ENCODE measurements around the gene APPL2. TPM values are rescaled to one million over a fixed set of nuclear protein-coding genes. Genes with fewer than 3 reads are reported as not detected.

Gene APPL2
- total and polyA plus RNA-seq, 3 donors from 2014 or later = 70.9 to 140 (median 129) TPM

GRCh38 chr12:105212438-105212837 is 23.5 kb downstream of the APPL2 start:
- TF ChIP-seq, protein P1, sequence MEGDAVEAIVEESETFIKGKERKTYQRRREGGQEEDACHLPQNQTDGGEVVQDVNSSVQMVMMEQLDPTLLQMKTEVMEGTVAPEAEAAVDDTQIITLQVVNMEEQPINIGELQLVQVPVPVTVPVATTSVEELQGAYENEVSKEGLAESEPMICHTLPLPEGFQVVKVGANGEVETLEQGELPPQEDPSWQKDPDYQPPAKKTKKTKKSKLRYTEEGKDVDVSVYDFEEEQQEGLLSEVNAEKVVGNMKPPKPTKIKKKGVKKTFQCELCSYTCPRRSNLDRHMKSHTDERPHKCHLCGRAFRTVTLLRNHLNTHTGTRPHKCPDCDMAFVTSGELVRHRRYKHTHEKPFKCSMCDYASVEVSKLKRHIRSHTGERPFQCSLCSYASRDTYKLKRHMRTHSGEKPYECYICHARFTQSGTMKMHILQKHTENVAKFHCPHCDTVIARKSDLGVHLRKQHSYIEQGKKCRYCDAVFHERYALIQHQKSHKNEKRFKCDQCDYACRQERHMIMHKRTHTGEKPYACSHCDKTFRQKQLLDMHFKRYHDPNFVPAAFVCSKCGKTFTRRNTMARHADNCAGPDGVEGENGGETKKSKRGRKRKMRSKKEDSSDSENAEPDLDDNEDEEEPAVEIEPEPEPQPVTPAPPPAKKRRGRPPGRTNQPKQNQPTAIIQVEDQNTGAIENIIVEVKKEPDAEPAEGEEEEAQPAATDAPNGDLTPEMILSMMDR (IDR thresholded peaks at IDR 0.05) = no peak
- no peak for TF ChIP-seq POLR2A (IDR thresholded peaks at IDR 0.05)
- 81 to 91% methylated on average over 6 of the region's 6 CpGs for WGBS, 2 donors
- Histone ChIP-seq H3K4me3 (no peak overlapping the region), H3K27me3 (no peaks in the 10 kb centered on the region), H3K36me3 (ENCODE audit: low read depth, missing control alignments) (no peaks in the 10 kb centered on the region), H3K4me1 (no peaks in the 10 kb centered on the region), H3K27ac (no peak overlapping the region), H3K9me3 (no peaks in the 10 kb centered on the region)
- DNase-seq = no peak
- intact Hi-C loops (cut with DNase I; ENCODE audit: low total_unique reads) = no loop called here

DNA sequence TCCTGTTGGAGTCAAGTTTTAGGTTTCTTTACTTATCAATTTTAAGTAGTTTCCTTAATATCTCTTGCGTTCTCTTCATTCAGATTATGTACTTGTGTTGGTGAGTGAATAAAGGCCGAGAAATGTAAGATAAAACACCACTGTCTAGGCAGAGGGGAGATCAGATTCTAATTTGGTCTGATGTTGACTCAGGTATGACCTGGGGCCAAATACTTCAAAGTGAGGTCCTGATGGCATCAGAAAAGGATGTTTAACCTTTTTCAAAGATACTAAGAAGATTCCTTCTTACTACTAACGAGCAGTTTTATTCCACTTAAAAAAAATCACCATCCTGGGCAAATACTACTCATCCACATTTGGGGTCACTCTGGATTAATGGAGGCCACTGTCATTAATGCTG is 26.9 kb downstream of the APPL2 start:
- no peak overlapping the region for H3K4me3 ChIP-seq
- 86 to 92% methylated on average over 3 of the region's 3 CpGs for WGBS, 2 donors
- no peaks in the 10 kb centered on the region for H3K27me3 ChIP-seq
- TF ChIP-seq, protein P1 (IDR thresholded peaks at IDR 0.05) = no peak
- no peak for TF ChIP-seq POLR2A (IDR thresholded peaks at IDR 0.05)
- no peaks in the 10 kb centered on the region for H3K36me3 ChIP-seq (ENCODE audit: low read depth, missing control alignments)
- no peak overlapping the region for H3K27ac ChIP-seq
- DNase-seq = no peak
- no peaks in the 10 kb centered on the region for H3K4me1 ChIP-seq
- intact Hi-C loops (cut with DNase I; ENCODE audit: low total_unique reads) = no loop called here
- no peaks in the 10 kb centered on the region for H3K9me3 ChIP-seq

- no peak overlapping the region for H3K4me3 ChIP-seq
- H3K27me3 ChIP-seq = no peaks in the 10 kb centered on the region
- DNase-seq = no peak
- no peaks in the 10 kb centered on the region for H3K9me3 ChIP-seq
- intact Hi-C loops (cut with DNase I; ENCODE audit: low total_unique reads) = no loop called here
- H3K4me1 ChIP-seq = peaks cover 1% of the 10 kb centered on the region
- H3K36me3 ChIP-seq (ENCODE audit: low read depth, missing control alignments) = no peaks in the 10 kb centered on the region
- 86 to 93% methylated on average over 16 of the region's 16 CpGs for WGBS, 2 donors
- TF ChIP-seq, protein P1 (IDR thresholded peaks at IDR 0.05) = no peak
- TF ChIP-seq POLR2A (IDR thresholded peaks at IDR 0.05) = no peak
- no peak overlapping the region for H3K27ac ChIP-seq
Observed at GRCh38 chr12:105206686-105207374, 29.1 kb downstream of the APPL2 start.

DNA sequence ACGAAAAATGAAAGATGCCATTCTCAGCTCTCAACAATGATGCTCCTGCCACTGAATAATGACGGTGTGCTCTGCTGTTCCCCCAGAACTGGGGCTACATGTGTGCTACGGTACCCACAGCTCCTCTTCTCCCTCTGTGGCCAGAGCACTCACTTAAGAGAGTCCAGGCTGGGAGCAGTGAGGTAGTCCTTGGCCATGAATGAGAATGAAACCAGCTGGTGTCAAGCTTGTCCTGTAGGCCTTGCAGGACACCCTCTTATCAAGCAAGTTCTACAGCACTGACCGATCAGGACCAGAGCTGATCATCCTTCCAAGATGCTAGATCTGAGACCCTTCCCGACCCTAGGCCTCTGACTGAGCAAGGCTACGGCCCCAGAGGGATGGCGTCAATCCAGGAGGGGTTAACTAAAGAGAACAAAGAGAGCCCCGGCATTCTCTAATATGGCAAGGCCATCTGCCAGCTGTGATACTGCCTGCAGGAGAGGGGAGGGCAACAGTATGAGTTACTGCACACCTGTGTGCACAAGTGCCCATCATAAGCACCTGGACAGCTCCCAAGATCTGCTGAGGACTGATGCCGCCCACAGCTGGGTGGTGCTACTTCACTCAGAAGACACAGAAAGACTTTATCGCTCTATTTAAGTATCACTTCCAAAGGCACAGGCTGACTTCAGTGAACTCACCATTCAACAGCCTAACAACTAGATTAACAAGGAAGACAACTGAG is 30.5 kb downstream of the APPL2 start:
- DNase-seq = no peak
- Histone ChIP-seq H3K9me3 (no peaks in the 10 kb centered on the region), H3K27ac (no peak overlapping the region), H3K4me3 (no peak overlapping the region), H3K36me3 (ENCODE audit: low read depth, missing control alignments) (no peaks in the 10 kb centered on the region), H3K4me1 (peaks cover 7% of the 10 kb centered on the region), H3K27me3 (no peaks in the 10 kb centered on the region)
- WGBS, 2 donors = 81 to 91% methylated on average over 5 to 10 of the region's 10 CpGs
- TF ChIP-seq POLR2A (IDR thresholded peaks at IDR 0.05) = no peak
- TF ChIP-seq, protein P1 (IDR thresholded peaks at IDR 0.05) = no peak
- intact Hi-C loops (cut with DNase I; ENCODE audit: low total_unique reads) = no loop called here

Data from testis (tissue), 3 donors.